Muscle of leg (tissue), 11 donors: ENCODE data around the gene LEKR1. TPM values are rescaled to one million over a fixed set of nuclear protein-coding genes. Genes with fewer than 3 reads are reported as not detected.

Source experiments
- DNase-seq: peaks from one replicate; pipeline ENCODE4 v3.0.0; 2013
- H3K27ac ChIP-seq: one replicate; pipeline ENCODE4 v1.5.1; 2013; ENCODE audit warnings: mild to moderate bottlenecking, low read length, control low read depth
- H3K27me3 ChIP-seq: one replicate; pipeline ENCODE4 v1.6.1; 2013; ENCODE audit warnings: low read length; ENCODE audit not compliant: control insufficient read depth, insufficient read depth
- H3K36me3 ChIP-seq: one replicate; pipeline ENCODE4 v1.6.1; 2013; ENCODE audit warnings: low read length; ENCODE audit not compliant: control insufficient read depth, insufficient read depth
- H3K4me1 ChIP-seq: one replicate; pipeline ENCODE4 v1.6.1; 2013; ENCODE audit warnings: low read length; ENCODE audit not compliant: control insufficient read depth, insufficient read depth
- H3K4me3 ChIP-seq: one replicate; pipeline ENCODE4 v1.5.1; 2013; ENCODE audit warnings: low read length, control low read depth
- H3K9me3 ChIP-seq: replicated peaks from 2 replicates; pipeline ENCODE4 v1.6.1; 2013; ENCODE audit warnings: low read depth, low read length; ENCODE audit not compliant: control insufficient read depth
- WGBS: methylation state at CpG from one replicate; pipeline ENCODE4 v1.1.5; 2013; ENCODE audit warnings: missing lambda C conversion rate; ENCODE audit not compliant: insufficient coverage; 5-methylcytosine and 5-hydroxymethylcytosine counted together
- polyA plus RNA-seq, 8 donors: library from polyadenylated mRNA; unstranded; fragments of 120-200 nt; gene quantifications; one replicate each; pipeline versions ENCODE4 v1.2.1 to v1.2.3, GENCODE V29; 2013; ENCODE audit warnings: inconsistent platforms in 1 of 8, low replicate concordance in 1 of 8; ENCODE audit not compliant: insufficient read length in 8 of 8, insufficient read depth in 1 of 8
- total RNA-seq: library from RNA; stranded (reverse); fragments of 120-200 nt; gene quantifications from one replicate; pipeline ENCODE4 v1.2.4, GENCODE V29; 2013

LEKR1 gene
- total and polyA plus RNA-seq, 9 donors, result 0.15 to 1.5 (median 0.66) TPM

- Histone ChIP-seq H3K36me3 (no peaks in the 10 kb centered on the region), H3K4me3 (no peak overlapping the region), H3K27ac (no peak overlapping the region), H3K4me1 (no peaks in the 10 kb centered on the region), H3K9me3 (no peaks in the 10 kb centered on the region), H3K27me3 (no peaks in the 10 kb centered on the region)
- DNase-seq, result no peak
- WGBS, result no CpG with 5 or more reads among the region's 1 CpG
These were observed 148.8 kb downstream of the LEKR1 start for GRCh38 chr3:156974931-156975330.

GRCh38 chr3:156975721-156976120 lies 149.6 kb downstream of the LEKR1 start:
- Histone ChIP-seq H3K27me3 (no peaks in the 10 kb centered on the region), H3K27ac (no peak overlapping the region), H3K4me1 (no peaks in the 10 kb centered on the region), H3K4me3 (no peak overlapping the region), H3K9me3 (no peaks in the 10 kb centered on the region), H3K36me3 (no peaks in the 10 kb centered on the region)
- no CpG with 5 or more reads among the region's 1 CpG for WGBS
- DNase-seq, result no peak

GRCh38 chr3:156976933-156977332 lies 150.8 kb downstream of the LEKR1 start:
- DNase-seq, result no peak
- WGBS, result no CpG with 5 or more reads among the region's 4 CpGs
- Histone ChIP-seq H3K9me3 (no peaks in the 10 kb centered on the region), H3K27ac (no peak overlapping the region), H3K27me3 (no peaks in the 10 kb centered on the region), H3K4me3 (no peak overlapping the region), H3K4me1 (no peaks in the 10 kb centered on the region), H3K36me3 (no peaks in the 10 kb centered on the region)

GRCh38 chr3:156978481-156978961 lies 152.4 kb downstream of the LEKR1 start:
- Histone ChIP-seq H3K27me3 (no peaks in the 10 kb centered on the region), H3K9me3 (no peaks in the 10 kb centered on the region), H3K4me1 (no peaks in the 10 kb centered on the region), H3K36me3 (no peaks in the 10 kb centered on the region), H3K27ac (no peak overlapping the region), H3K4me3 (no peak overlapping the region)
- WGBS, result 11% methylated on average over 1 of the region's 2 CpGs
- peak; percentile 35 for DNase-seq

- Histone ChIP-seq H3K4me1 (no peaks in the 10 kb centered on the region), H3K36me3 (no peaks in the 10 kb centered on the region), H3K27me3 (no peaks in the 10 kb centered on the region), H3K4me3 (no peak overlapping the region), H3K9me3 (no peaks in the 10 kb centered on the region), H3K27ac (no peak overlapping the region)
- DNase-seq, result no peak
- 74% methylated on average over 3 of the region's 3 CpGs for WGBS
These were observed 154.9 kb downstream of the LEKR1 start for GRCh38 chr3:156981005-156981404.

- Histone ChIP-seq H3K9me3 (no peaks in the 10 kb centered on the region), H3K4me3 (no peak overlapping the region), H3K27me3 (no peaks in the 10 kb centered on the region), H3K4me1 (no peaks in the 10 kb centered on the region), H3K27ac (no peak overlapping the region), H3K36me3 (no peaks in the 10 kb centered on the region)
- DNase-seq, result no peak
These were observed 157.4 kb downstream of the LEKR1 start for GRCh38 chr3:156983559-156983958.

GRCh38 chr3:156985711-156986110 lies 159.6 kb downstream of the LEKR1 start:
- Histone ChIP-seq H3K4me1 (no peaks in the 10 kb centered on the region), H3K9me3 (no peaks in the 10 kb centered on the region), H3K27me3 (no peaks in the 10 kb centered on the region), H3K4me3 (no peak overlapping the region), H3K27ac (no peak overlapping the region), H3K36me3 (no peaks in the 10 kb centered on the region)
- peak; percentile 13 for DNase-seq
- 79% methylated on average over 4 of the region's 5 CpGs for WGBS

GRCh38 chr3:156987946-156988345 lies 161.8 kb downstream of the LEKR1 start:
- no CpG with 5 or more reads among the region's 2 CpGs for WGBS
- no peak for DNase-seq
- H3K27me3 ChIP-seq, result no peaks in the 10 kb centered on the region

GRCh38 chr3:156997351-156997750 lies 171.2 kb downstream of the LEKR1 start:
- H3K4me1 ChIP-seq, result no peaks in the 10 kb centered on the region
- no peaks in the 10 kb centered on the region for H3K36me3 ChIP-seq
- H3K9me3 ChIP-seq, result no peaks in the 10 kb centered on the region
- H3K4me3 ChIP-seq, result no peak overlapping the region
- H3K27me3 ChIP-seq, result no peaks in the 10 kb centered on the region
- no peak for DNase-seq
- no peak overlapping the region for H3K27ac ChIP-seq

More at GRCh38 chr3:156987946-156988345, 161.8 kb downstream of the LEKR1 start:
- H3K36me3 ChIP-seq, result no peaks in the 10 kb centered on the region
- no peaks in the 10 kb centered on the region for H3K9me3 ChIP-seq
- no peak overlapping the region for H3K27ac ChIP-seq
- H3K4me3 ChIP-seq, result no peak overlapping the region
- H3K4me1 ChIP-seq, result no peaks in the 10 kb centered on the region

GRCh38 chr3:157001221-157001957 lies 175.2 kb downstream of the LEKR1 start:
- no CpG with 5 or more reads among the region's 2 CpGs for WGBS
- Histone ChIP-seq H3K27ac (no peak overlapping the region), H3K9me3 (no peaks in the 10 kb centered on the region), H3K36me3 (no peaks in the 10 kb centered on the region), H3K27me3 (no peaks in the 10 kb centered on the region), H3K4me1 (no peaks in the 10 kb centered on the region), H3K4me3 (no peak overlapping the region)
- DNase-seq, result no peak

GRCh38 chr3:157021679-157022078 lies 195.5 kb downstream of the LEKR1 start:
- Histone ChIP-seq H3K4me1 (no peaks in the 10 kb centered on the region), H3K27ac (no peak overlapping the region), H3K9me3 (no peaks in the 10 kb centered on the region), H3K4me3 (no peak overlapping the region), H3K36me3 (no peaks in the 10 kb centered on the region), H3K27me3 (no peaks in the 10 kb centered on the region)
- DNase-seq, result no peak
